ENCODE data around the gene PLA1A.

PLA1A gene

DNA sequence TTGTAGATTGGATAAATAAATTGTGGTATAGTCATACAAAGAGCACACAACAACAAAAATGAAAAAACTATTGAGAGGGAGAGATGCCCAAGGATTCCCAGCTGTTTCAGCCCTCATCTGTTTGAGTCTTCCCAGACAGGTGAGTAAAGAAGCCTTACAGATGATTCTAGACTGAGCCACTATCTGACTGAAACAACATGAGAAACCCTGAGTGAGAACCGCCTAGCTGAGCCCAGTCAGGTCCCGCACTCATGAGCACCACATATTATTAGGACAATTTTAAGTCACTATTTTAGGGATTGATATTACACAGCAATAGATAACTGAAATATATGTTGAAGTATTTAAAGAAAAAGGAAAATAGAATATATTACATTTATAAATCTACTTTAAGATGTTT, 43.7 kb downstream of the PLA1A start:
- no peak for DNase-seq

DNA sequence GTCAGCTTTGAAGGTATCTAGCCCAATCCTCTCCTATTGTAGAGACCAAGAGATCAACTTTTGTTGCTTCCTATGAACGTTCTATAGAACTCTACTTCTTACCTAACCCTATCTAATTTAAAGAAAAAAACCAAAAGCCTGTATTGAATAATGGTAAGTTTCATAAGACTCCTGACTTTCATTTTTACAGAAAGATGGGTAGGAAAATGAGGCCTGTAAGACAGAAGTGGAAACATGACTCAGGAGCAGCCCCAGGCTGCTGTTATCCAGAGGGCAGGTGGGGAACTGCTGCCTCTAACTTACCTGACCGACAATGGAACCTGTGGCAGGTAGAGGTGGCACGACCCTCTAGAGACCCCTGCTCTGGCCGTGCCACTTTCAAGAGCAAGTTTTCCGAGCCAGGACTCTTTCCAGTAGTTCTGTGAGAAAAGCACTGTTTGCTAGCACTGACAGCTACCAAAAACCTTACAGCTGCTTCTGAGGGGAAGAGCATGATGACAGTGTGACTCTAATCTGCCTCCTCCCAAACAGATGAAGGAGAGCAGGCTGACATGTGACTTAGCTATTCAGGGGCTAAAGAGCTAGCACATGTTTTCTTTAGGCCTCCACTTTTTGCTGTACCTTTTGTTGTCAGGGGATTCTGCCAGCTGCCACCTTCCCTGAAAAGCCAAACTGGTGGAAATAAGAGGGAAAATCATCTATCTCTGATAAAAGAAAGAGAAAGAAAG, 45.2 kb downstream of the PLA1A start:
- DNase-seq = peak in 1 of 2 donors; percentile 13

DNA sequence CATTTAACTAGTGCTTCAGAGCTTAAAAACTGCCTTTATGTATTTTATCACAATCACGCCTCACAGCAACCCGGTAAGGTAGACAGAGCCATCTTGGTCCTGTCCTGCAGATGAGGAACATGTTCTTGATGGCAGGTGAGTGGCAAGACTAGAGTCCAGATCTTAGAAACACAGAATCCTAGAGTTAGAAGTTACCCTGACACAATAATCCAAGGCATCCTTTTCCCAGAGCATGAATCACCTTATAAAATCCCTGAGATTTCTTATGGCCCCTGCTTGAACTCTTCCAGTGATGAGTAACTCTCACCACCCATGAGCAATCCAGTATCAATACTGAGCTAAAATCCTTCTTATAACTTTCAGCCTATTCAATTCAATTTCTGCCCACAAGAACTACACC, 45.8 kb downstream of the PLA1A start:
- no peak for DNase-seq

DNA sequence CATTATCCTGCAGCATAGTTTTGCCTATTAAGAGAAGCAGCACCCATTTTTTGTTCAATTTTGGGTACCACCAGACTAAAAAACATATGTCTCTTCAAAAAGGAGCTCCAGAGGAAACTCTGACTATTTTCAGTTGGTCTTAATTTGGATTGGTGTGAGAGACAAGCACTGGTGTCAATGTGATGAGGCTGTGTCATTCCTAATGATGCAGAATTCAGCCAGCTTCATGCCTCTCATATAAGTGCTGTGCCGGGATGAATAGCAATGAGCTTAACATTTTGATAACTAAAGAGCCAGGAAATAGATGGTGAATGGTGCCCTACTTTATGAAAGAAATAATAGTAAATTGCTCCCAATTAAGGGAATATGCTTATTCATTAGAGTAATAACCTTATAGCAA, 46.8 kb downstream of the PLA1A start:
- no peak for DNase-seq

DNA sequence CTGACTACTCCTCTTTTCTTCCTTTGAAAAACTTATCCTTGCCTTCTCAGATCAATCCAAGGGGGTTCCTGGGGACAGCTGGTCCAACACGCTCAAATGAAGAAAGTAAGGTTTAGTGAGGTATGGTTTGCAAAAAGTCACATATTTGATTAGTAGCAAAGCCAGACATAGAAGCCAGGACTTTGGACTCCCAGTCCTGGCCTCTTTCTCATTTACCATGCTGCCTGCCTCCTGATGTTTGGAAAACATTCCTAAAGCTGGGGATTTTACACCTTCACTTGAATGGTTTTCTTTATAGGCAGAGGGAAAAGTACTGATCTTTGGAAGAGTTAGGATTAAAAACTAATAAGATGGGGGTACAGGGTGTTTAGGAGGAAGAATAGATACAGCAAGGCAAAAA, 48.1 kb downstream of the PLA1A start:
- no peak for DNase-seq

DNA sequence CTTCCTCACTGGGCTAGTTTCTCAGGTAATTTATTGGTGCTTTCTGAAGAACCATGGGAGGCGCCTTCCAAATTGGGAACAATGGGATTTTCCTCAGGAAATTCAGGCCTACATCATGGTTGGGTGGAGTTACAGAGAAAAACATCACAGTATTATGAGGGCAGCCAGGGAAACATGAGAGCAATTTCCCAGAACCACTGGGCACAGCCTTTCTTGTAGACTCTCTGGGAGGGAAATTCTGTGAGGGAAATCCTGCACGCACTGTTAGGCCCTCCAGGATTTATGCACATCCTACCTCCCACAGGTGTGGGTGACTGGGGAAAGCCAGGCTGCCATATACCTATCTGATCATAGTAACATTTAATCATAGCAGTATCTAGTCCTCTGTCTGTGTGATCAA, 49.5 kb downstream of the PLA1A start:
- no peak for DNase-seq

DNA sequence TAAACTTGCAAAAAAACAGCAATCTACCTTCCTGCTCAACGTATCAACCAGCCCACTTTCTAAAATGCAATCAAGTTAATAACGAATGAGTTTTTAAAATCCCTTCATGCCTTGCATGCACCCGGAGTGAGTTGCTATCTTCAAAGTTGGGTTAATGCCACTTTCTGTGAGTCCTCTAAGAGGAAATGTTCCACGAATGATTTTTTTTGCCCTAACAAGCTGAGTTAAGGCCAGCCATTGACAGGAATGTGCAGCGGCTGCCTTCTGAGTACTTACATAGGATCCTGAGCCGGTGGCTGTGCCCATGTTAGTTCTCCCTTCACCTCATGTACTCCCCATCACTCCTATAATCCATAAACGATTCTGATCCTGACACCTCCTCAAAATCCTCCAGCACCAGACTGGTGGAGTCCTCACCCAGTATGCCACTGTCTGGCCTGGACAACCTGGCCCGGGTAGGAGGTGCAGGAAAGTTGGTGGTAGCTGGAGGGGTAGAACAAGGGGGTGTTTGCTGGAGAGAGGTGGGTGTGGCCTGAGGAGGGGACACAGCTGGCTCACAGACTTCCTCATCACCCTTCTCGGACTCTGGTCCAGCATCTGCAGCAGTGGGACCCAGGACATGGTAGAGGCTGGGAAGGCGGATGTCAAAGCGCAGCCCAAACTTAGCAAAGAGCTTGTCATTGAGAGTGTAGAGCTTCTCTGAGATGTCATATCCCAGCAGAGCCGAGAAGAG, 50.3 kb downstream of the PLA1A start:
- DNase-seq = no peak

DNA sequence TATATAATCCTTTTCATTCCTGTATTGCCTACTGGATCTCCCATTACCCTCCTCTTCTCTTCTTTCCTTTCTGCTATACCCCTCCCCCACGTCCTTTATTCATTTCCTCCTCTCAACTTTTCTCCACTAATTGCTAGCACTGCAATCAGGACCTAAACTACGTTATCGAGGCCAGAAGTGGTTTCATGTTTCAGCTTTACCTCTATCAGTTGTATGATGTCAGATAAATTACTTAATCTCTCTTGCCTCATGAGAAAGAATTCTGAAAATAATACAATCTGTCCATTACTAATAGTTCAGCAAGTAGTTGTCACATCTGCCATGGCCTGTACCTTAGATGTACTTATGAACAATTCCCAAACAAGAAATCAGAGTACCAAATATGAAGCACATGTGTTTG, 52.1 kb downstream of the PLA1A start:
- no peak for DNase-seq

DNA sequence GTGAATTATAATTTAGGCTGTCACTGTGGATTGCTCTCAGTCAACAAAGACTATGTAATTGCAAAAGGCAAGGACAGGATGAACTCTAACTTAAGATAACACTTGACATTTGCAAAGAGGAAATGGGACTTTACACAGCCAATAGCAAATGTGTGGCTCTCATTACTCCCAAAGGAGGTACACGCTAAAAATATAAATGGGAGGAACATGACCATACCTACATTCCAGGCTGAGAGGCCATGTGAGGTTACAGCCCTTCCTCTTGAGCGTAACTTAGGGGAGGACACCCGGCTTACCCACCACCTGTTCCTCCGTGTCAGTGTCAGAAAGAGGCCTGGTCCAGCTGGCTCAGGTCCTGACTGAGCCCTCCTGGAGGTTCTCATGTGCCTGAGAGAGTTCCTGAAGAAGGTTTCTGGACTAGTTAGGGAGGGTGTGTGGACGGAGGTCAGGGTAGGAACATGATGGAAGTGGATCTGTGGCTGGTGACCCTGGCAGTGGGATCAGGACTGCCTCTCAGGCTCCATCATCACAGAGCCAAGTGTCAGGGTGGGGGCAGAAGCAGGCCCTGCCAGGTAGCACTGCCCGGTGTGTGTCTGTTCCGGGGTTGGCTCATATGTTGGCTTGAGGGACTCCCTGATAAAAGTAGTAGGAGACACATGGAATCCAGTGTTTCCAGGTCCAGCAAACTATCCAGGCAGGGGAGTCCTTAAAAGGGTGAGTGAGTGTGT, 54.8 kb downstream of the PLA1A start:
- no peak for DNase-seq

DNA sequence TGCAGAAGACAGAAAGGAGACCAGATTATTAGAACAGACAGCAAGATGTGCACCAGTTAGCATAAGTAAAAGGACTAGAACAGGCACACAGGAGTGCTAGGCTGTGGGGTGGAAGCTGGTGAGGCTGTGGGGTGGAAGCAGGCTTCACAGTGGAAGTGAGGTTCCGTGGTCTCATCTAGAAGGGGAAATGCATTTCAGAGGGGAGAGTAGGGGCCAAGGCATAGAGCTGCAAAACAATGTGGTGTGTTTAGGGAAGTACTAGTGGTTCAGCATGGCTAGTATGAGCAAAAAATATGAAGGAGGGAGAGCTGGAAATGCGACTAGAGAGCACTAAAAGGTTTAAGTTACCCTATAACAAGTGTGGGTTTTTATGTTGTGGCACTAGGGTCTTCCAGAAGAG, 56.2 kb downstream of the PLA1A start:
- DNase-seq = peak in 1 of 2 donors; percentile 81

DNA sequence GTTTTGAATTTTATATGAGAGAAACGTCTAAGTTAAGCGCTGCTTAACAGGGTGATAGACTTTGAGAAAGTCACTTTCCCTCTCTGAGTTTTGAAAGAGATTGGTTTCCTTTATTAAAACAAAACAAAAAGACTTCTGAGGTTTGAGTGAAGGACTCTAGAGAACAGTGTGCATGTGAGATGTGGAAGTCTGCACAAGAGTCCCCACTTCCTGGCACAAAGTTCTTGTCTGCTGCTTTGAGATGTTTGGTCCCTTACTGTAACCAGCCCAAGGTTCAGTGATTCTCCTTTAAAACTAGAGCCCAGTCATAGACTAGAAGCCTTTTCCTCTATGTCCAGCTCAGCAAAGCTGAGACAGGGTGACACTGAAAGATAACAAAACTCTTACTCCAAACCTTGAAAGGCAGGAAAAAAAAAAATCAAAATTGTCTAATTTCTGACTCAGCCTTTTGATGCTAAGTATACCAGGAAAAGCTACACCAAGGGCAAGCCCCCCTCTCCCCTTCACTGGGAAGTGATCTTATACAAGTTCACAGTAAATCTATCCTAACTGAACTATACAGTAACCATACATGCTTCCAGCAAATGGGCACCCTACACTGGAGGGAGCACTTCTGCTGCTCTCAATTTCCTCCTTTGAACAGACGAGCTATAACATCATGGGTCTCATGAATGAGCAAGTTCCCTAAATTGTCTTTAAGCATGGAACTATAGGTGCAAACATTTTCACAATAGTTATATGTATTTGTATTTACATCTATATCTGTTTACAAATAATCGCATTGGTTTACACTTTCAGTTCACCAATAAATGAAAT, 60.4 kb downstream of the PLA1A start:
- peak in 1 of 2 donors; percentile 42 for DNase-seq

DNA sequence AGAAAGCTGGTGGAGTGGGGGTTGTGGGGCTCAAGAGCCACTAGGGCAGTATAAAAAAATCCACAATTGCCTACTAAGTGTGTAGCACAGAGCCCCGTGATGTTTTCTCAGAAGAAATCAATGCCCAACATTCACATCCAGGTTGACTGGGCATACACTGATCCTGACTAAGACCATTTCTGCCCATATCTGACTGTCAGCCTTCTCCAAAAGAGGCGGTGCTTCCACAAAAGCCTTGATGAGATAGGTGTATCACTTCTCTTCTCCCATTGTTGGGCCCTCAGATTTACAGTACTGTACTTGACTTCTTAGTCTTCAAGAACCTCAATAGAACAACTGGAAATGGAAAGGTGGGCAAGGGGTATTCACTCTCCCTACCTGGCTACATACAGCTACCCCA, 61.3 kb downstream of the PLA1A start:
- DNase-seq = no peak

DNA sequence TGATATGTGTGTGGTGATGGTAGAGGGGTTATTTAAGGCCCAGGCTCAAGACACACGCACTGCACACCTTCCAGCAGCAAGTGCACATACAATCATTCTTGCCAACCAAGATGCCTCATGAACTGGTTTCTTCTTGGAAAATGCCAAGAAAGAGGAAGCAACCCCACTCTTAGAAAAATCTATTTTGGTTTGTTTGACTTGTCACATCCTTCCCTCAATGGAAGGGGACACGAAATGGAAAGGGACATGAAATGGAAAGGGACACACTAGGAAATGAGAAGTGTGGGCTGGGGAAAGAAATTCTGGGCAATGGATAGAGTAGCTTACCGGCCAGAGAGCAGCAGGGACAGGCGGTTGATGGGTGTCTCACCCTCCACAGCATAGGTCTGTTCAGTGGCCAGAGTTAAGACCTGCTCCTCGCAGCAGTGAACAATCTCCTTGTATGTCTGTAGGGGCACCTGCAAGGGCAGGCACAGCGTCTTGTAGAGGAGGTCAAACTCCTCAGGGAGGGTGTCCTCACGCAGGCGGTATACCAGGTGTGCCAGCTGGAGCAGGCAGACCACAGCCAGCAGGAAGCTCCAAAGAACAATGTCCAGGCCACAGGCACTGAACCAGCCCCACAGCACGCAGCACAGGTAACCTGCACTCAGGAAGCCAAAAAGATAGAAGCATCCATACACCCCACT, 62.1 kb downstream of the PLA1A start:
- peak in 1 of 2 donors; percentile 35 for DNase-seq

DNA sequence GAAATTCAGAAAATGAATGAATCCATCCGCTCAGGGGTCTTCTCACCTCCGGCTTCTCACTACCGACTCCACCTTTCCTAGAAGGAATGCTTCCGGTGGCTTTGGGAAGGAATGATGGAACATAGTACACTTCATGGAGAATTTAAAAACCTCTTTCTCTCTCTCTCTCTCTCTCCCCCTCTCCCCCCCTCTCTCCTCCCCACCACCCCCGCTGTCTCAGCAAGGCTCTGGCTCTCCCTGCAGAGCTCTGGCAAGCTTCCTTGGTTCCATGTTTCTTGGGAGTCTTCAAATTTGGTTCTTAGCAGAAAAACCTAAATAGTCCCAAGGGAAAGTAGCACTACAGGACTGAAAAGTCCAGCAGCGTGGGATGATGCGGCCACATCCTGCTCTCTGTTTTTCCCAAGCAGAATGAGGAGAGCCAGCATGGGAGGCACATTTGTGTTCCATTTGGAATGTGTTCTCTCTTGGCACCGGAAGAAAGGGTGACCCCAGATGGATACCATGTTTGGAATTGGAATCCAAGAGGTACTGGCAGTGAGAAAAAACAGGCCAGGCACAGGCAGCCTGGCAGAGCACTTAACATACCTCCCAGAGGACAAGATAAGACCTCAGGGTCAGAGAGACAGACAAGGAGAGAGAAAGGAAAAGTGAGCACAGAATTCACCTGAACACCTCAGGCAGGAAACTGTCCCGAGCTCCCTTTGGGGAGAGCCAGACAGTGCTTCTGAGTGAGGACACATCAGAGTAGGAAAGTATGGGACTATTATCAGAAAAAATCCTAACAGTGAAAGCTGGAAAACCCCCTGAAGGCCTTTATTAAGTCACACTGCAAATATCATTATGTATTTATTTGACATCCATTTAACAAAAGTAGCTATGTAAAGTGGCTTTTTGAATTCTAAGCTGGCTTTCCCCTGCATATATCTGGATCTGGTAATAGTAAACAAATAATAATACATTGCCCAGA, 63.1 kb downstream of the PLA1A start, which contains the start of gene POPDC2:
TSS of gene POPDC2 (minus strand) at position 116 of the 967 bp plus-strand sequence. CDS start 166 bp downstream, outside the sequence.
- DNase-seq = no peak

DNA sequence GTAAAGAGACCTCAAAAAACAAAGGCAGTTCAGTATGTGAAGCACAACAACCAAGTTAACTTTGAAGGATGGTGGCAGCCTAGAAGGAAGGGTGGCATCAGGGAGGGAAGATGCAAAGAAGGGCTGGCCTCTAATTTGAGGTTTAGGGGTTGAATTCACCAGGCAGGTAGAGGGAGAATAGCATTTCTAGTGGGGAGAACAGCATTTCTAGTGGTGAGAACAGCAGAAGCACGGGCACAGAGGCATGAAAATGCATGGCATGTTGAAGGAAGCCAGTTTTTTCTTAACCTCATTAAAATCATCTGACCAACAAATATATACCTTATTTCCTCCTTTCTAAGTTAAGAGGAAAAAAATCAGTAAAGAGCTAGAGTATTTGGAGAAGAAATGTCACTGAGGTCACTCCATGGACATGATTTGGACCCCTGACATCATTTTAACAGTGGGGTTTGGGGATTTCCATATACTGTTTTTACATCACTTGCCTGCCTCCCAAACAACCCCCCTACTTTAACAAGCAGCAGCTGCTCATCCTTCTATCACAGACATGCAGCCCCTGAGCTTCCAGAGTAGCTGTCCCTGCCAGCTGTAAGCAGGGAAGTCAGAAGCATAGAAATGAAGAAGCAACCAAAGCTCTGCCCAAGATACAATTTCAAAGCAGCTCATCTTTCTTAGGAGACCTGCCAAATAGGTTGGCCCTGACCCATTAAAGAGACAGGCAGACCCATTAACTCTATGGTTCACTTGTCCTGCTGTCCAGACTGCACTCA, 65.1 kb downstream of the PLA1A start:
- no peak for DNase-seq

DNA sequence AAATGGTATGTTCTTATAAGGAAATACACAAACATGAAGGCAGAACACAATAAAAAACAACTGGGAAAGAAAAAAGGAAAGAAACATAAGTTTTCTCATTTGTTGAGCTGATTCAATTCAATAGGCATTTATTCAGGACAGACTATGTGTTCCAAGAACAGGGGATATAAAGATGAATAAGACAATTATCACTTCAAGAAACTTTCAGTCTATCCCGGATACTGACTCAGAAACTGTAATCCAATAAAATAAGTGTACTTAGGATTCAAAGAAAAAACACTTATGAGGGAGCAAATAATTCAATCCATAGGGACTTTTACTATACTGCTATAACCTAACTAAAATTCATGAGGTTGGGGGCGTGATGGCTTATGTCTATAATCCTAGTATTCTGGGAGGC, 66.2 kb downstream of the PLA1A start:
- no peak for DNase-seq

DNA sequence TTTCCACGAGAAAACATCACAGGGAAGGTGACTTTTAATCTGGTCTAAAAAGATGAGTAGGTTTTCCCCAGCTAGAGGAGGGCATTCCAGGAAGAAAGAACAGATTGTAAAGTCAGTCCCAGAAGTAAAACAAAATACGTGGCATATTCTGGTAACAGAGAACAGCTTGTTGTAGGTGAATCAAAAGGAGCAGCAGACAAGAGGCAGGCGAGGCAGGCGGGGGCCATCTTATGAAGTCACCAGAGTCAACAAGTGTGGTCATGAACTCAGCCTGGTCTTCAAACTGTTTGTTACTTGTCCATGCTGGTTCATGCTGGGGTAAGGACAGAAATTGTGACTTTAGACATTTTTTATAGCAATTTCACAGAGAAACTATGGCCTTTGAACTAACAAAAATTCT, 66.7 kb downstream of the PLA1A start:
- no peak for DNase-seq

DNA sequence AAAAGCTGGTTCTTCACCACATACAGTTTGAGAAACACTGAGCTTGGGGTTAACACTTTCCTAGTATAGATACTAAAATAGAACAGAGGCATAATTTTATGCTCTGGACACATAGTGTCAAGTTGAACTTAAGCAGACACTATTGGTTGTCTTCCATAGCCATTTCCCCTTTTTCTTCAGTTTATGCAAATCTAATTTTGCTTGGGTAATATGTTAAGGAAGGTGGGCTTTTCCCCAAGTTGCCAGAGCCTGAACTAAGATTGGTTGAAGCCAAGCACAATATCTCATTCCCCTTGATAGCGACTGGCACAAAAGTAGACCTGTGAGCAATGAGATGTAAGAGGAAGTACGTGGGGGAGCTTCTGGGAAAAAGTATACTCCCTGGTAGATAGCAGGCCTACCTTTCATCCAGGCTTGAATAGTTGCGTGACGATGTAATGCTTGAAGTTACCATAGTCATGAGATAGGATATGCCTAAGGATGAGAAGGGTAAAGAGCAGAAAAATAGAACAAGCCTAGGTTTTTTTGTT, 67.2 kb downstream of the PLA1A start:
- DNase-seq = no peak

DNA sequence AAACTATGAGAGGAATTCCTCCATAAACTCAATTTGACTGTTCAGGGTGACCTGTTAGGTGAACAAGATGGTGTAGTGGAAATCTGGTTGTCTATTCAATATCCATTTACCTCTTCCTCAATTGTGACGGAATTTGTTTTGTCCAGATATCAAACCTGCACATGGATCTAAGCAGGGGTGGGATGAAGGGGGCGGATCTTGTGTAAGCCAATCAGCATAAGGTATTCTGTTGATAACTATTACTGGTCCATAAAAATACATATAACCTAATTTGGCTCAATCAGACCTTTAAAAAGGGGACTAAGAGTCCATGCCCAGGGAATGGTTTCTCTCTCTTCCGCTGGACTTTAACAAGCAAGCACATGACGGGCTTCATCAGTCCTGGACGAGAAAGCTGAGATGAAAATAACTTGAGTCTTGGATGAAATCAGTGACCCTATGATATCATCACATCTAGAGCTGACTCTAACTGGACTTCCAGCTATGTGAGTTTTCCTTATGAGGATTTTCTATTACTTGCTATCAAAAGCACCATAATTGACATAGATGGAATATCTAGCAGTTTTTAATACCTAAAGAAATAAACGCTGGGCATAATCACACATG, 68.4 kb downstream of the PLA1A start:
- no peak for DNase-seq

Measured in bone marrow (tissue), 2 donors.